HEK293 (cell line): ENCODE measurements around the gene RDM1.
A peak's percentile ranks its signal among the peaks of the same experiment; 100 is the strongest.
"Not testable (repeated sequence)": the region's sequence is repeated elsewhere in the genome, so short reads cannot be mapped to it uniquely, and the experiment has no call there.

Experiments
- CTCF ChIA-PET: fragments of 350-600 bp; formaldehyde crosslinking; extraction: SDS; loops from one replicate; lab custom pipeline; 2021; ENCODE audit warnings: antibody characterized with exemption; lab: Yijun Ruan, JAX
- POLR2A ChIA-PET: fragments of 300-600 bp; formaldehyde crosslinking; extraction: SDS; loops from one replicate; lab custom pipeline; 2020; ENCODE audit warnings: antibody characterized with exemption, inconsistent platforms; lab: Yijun Ruan, JAX
- H3K27ac ChIP-seq: fragments of 200-500 bp; sonication (Bioruptor generic); 2 replicates; pipeline ENCODE4 v1.5.1; 2014; ENCODE audit warnings: low read depth, low read length, control low read depth, inconsistent platforms; ENCODE audit errors: extremely low read depth
- H3K36me3 ChIP-seq, 2 experiments: fragments of 200-500 bp in 1 of 2; sonication (Bioruptor generic) in 1 of 2; 1 replicate in 1 of 2; 2 replicates in 1 of 2; pipeline ENCODE4 v1.5.1; 2014 to 2017; ENCODE audit warnings: inconsistent platforms in 2 of 2, low read length in 2 of 2; ENCODE audit not compliant: control insufficient read depth in 2 of 2, insufficient read depth in 1 of 2
- H3K4me1 ChIP-seq: fragments of 200-500 bp; sonication (Bioruptor generic); 2 replicates; pipeline ENCODE4 v1.5.1; 2014; ENCODE audit warnings: mild to moderate bottlenecking, low read length, inconsistent platforms; ENCODE audit not compliant: control insufficient read depth, insufficient read depth
- H3K4me3 ChIP-seq: 2 replicates; pipeline ENCODE4 v1.5.1; 2011; ENCODE audit warnings: low read depth, mild to moderate bottlenecking, control low read depth, low read length, moderate library complexity
- H3K9me3 ChIP-seq: fragments of 200-500 bp; sonication (Bioruptor generic); 2 replicates; pipeline ENCODE4 v1.5.1; 2014; ENCODE audit warnings: low read depth, low read length, inconsistent platforms; ENCODE audit not compliant: control insufficient read depth, insufficient read depth
- FEZF1 ChIP-seq: fragments of 450-650 bp; formaldehyde crosslinking; IDR thresholded peaks from 2 replicates; pipeline ENCODE4 v1.5.1; 2016; ENCODE audit warnings: missing biosample characterization, missing genetic modification characterization
- GLIS1 ChIP-seq: fragments of 450-650 bp; formaldehyde crosslinking; IDR thresholded peaks from 2 replicates; pipeline ENCODE4 v1.5.1; 2016; ENCODE audit warnings: missing biosample characterization, missing genetic modification characterization
- HOXA7 ChIP-seq: sonication (generic); formaldehyde crosslinking; IDR thresholded peaks from 2 replicates; pipeline ENCODE4 v1.8.1; 2022; ENCODE audit warnings: missing genetic modification reagents, borderline replicate concordance
- ZBTB1 ChIP-seq: fragments of 450-650 bp; formaldehyde crosslinking; IDR thresholded peaks from 2 replicates; pipeline ENCODE4 v1.5.1; 2016; ENCODE audit warnings: missing biosample characterization, missing genetic modification characterization
- ZIC2 ChIP-seq: fragments of 450-650 bp; formaldehyde crosslinking; IDR thresholded peaks from 2 replicates; pipeline ENCODE4 v1.5.1; 2016; ENCODE audit warnings: missing biosample characterization, missing genetic modification characterization
- ZNF133 ChIP-seq: fragments of 450-650 bp; formaldehyde crosslinking; IDR thresholded peaks from 2 replicates; pipeline ENCODE4 v1.5.1; 2016; ENCODE audit warnings: missing biosample characterization, missing genetic modification characterization
- ZNF146 ChIP-seq: fragments of 450-650 bp; formaldehyde crosslinking; IDR thresholded peaks from 2 replicates; pipeline ENCODE4 v1.5.1; 2016; ENCODE audit warnings: missing biosample characterization, missing genetic modification characterization
- ZNF157 ChIP-seq: fragments of 450-650 bp; formaldehyde crosslinking; IDR thresholded peaks from 2 replicates; pipeline ENCODE4 v1.5.1; 2016; ENCODE audit warnings: missing biosample characterization, missing genetic modification characterization
- ZNF169 ChIP-seq: fragments of 450-650 bp; formaldehyde crosslinking; IDR thresholded peaks from 2 replicates; pipeline ENCODE4 v1.5.1; 2016; ENCODE audit warnings: missing biosample characterization, missing genetic modification characterization
- ZNF174 ChIP-seq: fragments of 450-650 bp; formaldehyde crosslinking; IDR thresholded peaks from 2 replicates; pipeline ENCODE4 v1.5.0; 2017; ENCODE audit warnings: missing biosample characterization, mild to moderate bottlenecking, missing genetic modification characterization
- ZNF214 ChIP-seq: fragments of 450-650 bp; formaldehyde crosslinking; IDR thresholded peaks from 2 replicates; pipeline ENCODE4 v1.5.1; 2017; ENCODE audit warnings: missing biosample characterization, mild to moderate bottlenecking, missing genetic modification characterization, borderline replicate concordance
- ZNF239 ChIP-seq: fragments of 450-650 bp; formaldehyde crosslinking; IDR thresholded peaks from 2 replicates; pipeline ENCODE4 v1.5.1; 2016; ENCODE audit warnings: missing biosample characterization, missing genetic modification characterization
- ZNF266 ChIP-seq: fragments of 450-650 bp; formaldehyde crosslinking; IDR thresholded peaks from 2 replicates; pipeline ENCODE4 v1.5.1; 2016; ENCODE audit warnings: missing biosample characterization, missing genetic modification characterization, low read depth
- ZNF596 ChIP-seq: fragments of 450-650 bp; IDR thresholded peaks from 2 replicates; pipeline ENCODE4 v1.5.0; 2018; ENCODE audit warnings: missing biosample characterization, mild to moderate bottlenecking, missing genetic modification characterization, moderate library complexity
- ZNF600 ChIP-seq: fragments of 450-650 bp; formaldehyde crosslinking; IDR thresholded peaks from 2 replicates; pipeline ENCODE4 v1.5.1; 2016; ENCODE audit warnings: missing biosample characterization, missing genetic modification characterization
- ZNF664 ChIP-seq: fragments of 450-650 bp; formaldehyde crosslinking; IDR thresholded peaks from 2 replicates; pipeline ENCODE4 v1.5.1; 2016; ENCODE audit warnings: missing biosample characterization, missing genetic modification characterization
- ZNF677 ChIP-seq: fragments of 450-650 bp; IDR thresholded peaks from 2 replicates; pipeline ENCODE4 v1.5.0; 2018; ENCODE audit warnings: missing biosample characterization, mild to moderate bottlenecking, missing genetic modification characterization, moderate library complexity
- TF ChIP-seq, protein P1 (sequence below): fragments of 450-650 bp; formaldehyde crosslinking; IDR thresholded peaks from 2 replicates; pipeline ENCODE4 v1.5.1; 2017; ENCODE audit warnings: missing biosample characterization, missing genetic modification characterization
- TF ChIP-seq, protein P2 (sequence below): fragments of 450-650 bp; formaldehyde crosslinking; IDR thresholded peaks from 2 replicates; pipeline ENCODE4 v1.5.1; 2017; ENCODE audit warnings: missing biosample characterization, missing genetic modification characterization
- TF ChIP-seq, protein P3 (sequence below): fragments of 450-650 bp; formaldehyde crosslinking; IDR thresholded peaks from 2 replicates; pipeline ENCODE4 v1.5.1; 2017; ENCODE audit warnings: missing biosample characterization, mild to moderate bottlenecking, missing genetic modification characterization, moderate library complexity

RDM1 gene

DNA sequence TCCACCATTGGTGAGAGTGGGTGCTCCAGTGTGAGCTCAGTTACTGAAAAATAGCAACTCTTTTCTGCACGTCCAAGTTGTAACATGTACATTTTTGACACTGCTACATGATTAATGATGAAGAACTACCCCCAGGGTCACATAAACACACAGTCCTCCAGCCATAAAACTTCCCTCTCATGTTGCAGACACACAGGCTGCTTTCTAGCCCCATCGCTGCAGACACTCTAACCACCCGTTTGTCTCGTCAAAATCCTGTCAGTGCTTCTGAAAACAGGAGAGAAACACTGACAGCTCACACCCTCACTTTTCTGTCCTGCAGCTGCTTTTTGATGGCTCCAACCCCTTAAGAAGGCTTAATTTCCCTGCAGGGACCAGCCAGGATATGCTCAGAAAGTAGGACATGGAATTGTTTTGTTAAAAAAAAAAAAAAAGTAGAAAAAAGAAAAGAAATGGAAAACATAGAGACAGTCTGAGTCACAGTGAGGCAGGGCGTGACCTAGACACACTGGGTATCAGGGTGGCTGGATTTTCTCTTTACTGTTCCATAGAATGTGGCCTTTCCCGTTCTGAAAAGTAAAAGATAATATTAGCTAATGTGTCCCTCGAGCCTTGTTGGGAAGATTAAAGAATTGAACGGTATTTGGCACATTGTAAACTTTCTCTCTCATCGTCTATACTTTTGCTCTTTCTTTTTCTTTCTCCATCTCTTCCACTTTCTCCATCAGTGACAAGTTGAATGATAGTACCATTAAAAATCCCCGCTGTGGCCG is 29.7 kb downstream of the RDM1 start (continued):
- TF ChIP-seq, protein P1, sequence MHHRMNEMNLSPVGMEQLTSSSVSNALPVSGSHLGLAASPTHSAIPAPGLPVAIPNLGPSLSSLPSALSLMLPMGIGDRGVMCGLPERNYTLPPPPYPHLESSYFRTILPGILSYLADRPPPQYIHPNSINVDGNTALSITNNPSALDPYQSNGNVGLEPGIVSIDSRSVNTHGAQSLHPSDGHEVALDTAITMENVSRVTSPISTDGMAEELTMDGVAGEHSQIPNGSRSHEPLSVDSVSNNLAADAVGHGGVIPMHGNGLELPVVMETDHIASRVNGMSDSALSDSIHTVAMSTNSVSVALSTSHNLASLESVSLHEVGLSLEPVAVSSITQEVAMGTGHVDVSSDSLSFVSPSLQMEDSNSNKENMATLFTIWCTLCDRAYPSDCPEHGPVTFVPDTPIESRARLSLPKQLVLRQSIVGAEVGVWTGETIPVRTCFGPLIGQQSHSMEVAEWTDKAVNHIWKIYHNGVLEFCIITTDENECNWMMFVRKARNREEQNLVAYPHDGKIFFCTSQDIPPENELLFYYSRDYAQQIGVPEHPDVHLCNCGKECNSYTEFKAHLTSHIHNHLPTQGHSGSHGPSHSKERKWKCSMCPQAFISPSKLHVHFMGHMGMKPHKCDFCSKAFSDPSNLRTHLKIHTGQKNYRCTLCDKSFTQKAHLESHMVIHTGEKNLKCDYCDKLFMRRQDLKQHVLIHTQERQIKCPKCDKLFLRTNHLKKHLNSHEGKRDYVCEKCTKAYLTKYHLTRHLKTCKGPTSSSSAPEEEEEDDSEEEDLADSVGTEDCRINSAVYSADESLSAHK = 0 out of 2 replicates have a peak, but pooled peaks have one; percentile 48

DNA sequence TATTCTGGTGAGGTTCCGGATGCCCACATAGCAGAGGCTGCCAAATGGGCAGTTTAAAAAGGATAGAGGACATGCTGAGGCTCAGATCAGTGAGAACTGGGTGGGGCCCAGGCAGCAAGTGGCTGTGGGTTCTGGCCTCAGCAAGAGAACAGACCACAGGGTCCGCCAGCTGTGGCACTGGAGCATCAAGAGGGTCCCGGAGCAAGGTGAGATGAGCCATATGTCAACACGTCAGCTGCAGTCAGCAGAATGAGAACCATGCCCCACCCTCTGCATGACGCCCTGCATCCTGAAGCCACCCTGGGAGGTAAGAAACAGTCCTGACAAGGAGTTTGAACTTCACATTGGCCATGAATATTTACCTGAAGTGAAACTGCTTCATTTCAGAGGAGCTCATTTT is 30.3 kb downstream of the RDM1 start:
- Histone ChIP-seq H3K4me3 (no peak overlapping the region), H3K9me3 (no peaks in the 10 kb centered on the region), H3K4me1 (peaks cover 9% of the 10 kb centered on the region), H3K27ac (no peak overlapping the region; the same call in 1 of the 2 replicates), H3K36me3 (no peaks in the 10 kb centered on the region)
- ChIA-PET POLR2A (interaction anchor here (0.7 kb wide), 1 partner anchor 21 kb away, joined by 3 read pairs; no protein-coding TSS in a partner anchor), CTCF (no interaction called here)
- TF ChIP-seq FEZF1 (tag by site-specific recombination) (no peak), ZNF157 (tag by site-specific recombination) (no peak), GLIS1 (tag by site-specific recombination) (no peak), ZNF600 (tag by site-specific recombination) (no peak), ZNF174 (tag by site-specific recombination) (no peak), ZNF214 (tag by site-specific recombination) (no peak), ZBTB1 (tag by site-specific recombination) (no peak), ZNF146 (tag by site-specific recombination) (no peak), ZNF169 (tag by site-specific recombination) (no peak), ZNF133 (no peak), ZIC2 (tag by site-specific recombination) (no peak), ZNF266 (tag by site-specific recombination) (no peak), ZNF596 (tag by site-specific recombination) (no peak), ZNF677 (no peak)
- TF ChIP-seq, protein P1 = no peak; the same call in 1 of the 2 replicates
- TF ChIP-seq, protein P2, sequence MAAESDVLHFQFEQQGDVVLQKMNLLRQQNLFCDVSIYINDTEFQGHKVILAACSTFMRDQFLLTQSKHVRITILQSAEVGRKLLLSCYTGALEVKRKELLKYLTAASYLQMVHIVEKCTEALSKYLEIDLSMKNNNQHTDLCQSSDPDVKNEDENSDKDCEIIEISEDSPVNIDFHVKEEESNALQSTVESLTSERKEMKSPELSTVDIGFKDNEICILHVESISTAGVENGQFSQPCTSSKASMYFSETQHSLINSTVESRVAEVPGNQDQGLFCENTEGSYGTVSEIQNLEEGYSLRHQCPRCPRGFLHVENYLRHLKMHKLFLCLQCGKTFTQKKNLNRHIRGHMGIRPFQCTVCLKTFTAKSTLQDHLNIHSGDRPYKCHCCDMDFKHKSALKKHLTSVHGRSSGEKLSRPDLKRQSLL = no peak

DNA sequence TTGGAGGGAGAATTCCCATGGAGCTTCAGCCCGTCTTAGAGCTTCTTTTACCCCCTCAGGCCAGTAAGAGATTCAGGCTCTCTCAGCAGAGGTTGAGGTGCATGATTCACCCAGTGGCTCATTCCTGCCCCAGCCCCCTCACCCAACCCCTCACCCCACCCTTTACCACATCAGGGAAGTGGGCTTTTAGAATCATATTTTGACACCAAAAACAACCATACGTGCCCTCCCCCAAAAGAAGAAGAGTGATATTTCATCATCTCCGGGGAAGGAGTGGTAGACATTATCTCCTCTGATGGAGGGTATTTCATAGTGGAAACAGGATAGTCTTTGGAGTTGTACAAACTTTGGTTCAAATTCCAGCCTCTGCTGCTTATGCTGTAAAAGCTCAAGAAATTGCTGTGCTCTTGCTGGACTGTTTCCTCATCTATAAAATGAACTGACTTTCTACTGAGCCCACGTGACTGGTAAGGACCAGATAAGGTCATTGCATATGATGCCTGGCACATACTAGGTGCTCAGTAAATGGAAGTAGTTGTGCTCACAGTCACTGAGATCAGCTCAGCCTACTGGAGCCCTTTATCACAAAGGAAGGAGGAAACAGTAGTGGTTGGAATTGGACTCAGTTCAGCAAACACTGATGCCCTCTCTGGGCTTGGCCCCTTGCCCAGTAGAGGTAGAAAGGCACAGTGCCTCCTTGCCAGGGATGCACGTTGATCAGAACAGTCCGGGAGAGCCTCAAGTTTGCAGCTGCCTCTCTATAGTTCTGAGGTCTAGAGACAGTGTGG is 32.1 kb downstream of the RDM1 start:
- Histone ChIP-seq H3K9me3 (no peaks in the 10 kb centered on the region), H3K4me3 (no peak overlapping the region), H3K27ac (no peak overlapping the region), H3K4me1 (peaks cover 9% of the 10 kb centered on the region), H3K36me3 (no peaks in the 10 kb centered on the region)
- ChIA-PET CTCF (no interaction called here), POLR2A (interaction anchor here (1.1 kb wide), 1 partner anchor 42 kb away, joined by 3 read pairs; no protein-coding TSS in a partner anchor)
- peak; percentile 76 for TF ChIP-seq GLIS1 (tag by site-specific recombination)
- TF ChIP-seq HOXA7 (CRISPR knock-in tag) = no peak
- TF ChIP-seq, protein P3, sequence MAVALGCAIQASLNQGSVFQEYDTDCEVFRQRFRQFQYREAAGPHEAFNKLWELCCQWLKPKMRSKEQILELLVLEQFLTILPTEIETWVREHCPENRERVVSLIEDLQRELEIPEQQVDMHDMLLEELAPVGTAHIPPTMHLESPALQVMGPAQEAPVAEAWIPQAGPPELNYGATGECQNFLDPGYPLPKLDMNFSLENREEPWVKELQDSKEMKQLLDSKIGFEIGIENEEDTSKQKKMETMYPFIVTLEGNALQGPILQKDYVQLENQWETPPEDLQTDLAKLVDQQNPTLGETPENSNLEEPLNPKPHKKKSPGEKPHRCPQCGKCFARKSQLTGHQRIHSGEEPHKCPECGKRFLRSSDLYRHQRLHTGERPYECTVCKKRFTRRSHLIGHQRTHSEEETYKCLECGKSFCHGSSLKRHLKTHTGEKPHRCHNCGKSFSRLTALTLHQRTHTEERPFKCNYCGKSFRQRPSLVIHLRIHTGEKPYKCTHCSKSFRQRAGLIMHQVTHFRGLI (tag by site-specific recombination) = no peak
- peak; percentile 71; the same call in 1 of the 2 replicates for TF ChIP-seq ZNF239
- peak; percentile 95 for TF ChIP-seq ZNF664

DNA sequence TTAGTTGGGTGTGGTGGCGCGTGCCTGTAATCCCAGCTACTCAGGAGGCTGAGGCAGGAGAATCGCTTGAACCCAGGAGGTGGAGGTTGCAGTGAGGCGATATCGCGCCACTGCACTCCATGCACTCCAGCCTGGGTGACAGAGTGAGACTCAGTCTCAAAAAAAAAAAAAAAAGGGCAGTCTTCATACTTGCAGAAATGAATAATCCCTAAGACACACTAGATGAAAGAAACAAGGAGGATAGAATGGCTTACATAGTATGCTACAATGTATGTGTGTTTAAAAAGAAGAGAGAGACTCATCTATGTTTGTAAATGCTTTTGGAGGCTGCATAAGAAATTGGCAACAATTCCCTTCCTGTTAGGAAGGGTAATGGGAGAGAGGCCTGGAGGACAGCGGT is 32.8 kb downstream of the RDM1 start:
- CTCF ChIA-PET, POLR2A ChIA-PET, H3K36me3 ChIP-seq, H3K4me3 ChIP-seq, H3K9me3 ChIP-seq, H3K27ac ChIP-seq, H3K4me1 ChIP-seq: not testable (repeated sequence)
